Activated CD4-positive, alpha-beta T cell treated with anti-CD3 and anti-CD28 coated beads, Interleukin-2, amount 50 U/mL, for 48 hours (primary cell): ENCODE data around the gene TMEM170B.

ENCODE experiments used
- DNase-seq, 2 experiments: peaks; one replicate each; pipeline ENCODE4 v3.0.0-alpha.2; 2020

TMEM170B gene

GRCh38 chr6:11586536-11586935 lies 49.0 kb downstream of the TMEM170B start:
- no peak for DNase-seq

- no peak for DNase-seq
Measured at GRCh38 chr6:11589261-11589660, 51.7 kb downstream of the TMEM170B start.

- no peak for DNase-seq
Measured at GRCh38 chr6:11592294-11592906, 54.9 kb downstream of the TMEM170B start.

DNA sequence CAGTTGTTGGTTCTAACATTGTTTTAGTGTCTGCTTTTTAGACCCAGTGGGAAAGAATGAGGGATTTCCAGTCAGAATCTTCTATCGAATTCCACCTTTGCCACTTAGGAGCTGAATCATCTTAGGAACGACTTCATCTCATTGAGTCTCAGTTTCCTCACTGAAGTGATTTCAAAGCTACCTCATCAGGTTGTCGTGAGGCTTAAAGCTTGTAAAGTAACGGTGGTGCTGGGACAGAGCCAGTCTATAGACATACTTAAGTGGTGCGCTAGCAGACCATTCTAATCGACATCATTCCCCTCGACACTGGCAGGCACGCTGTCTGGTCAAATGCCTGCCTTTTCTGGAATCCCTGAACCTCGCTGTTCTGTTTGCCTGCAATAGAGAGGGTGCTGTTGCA lies 55.5 kb downstream of the TMEM170B start:
- no peak for DNase-seq

DNA sequence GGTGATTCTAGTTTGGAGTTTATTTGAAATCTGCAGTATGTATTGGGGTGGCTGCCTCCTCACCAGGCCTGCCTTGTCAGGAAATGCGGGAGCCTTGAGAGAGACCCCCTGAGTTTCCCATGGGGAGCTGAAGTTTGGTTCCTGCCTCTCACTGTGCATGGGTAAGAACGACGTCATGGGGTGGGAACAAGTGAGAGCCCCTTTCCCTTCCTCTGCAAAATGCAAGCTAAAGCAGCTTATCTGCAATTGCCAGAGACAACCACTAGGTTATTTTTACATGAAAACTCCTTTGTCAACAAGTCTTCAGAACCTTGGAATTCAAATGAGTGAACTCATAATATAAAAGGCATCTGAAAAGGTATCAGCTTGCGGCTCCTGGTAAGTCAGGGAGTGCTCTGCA lies 58.4 kb downstream of the TMEM170B start:
- DNase-seq: no peak

GRCh38 chr6:11596640-11597237 lies 59.2 kb downstream of the TMEM170B start:
- DNase-seq: no peak

- DNase-seq: no peak
Measured at GRCh38 chr6:11598687-11599086, 61.1 kb downstream of the TMEM170B start.

DNA sequence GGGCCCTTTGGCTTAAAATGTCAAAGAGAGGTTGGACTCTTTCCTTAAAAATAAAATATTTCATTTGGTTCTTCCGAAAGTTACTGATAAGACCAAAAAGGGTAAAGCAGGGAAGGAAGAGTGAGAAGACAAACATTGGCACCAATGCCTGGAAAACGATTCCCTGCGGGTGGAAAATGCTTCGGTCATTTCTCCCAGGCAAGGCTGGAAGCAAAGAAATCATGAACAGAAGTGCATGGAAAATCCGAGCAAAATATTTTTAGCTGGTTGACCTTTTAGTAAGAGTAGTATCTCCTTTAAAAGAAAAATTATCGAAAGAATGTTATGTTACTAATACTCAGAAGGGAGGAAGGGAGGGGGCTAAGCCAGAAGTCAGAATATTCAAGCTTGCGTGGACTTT lies 62.7 kb downstream of the TMEM170B start:
- no peak for DNase-seq

GRCh38 chr6:11601776-11602605 lies 64.4 kb downstream of the TMEM170B start:
- no peak for DNase-seq

DNA sequence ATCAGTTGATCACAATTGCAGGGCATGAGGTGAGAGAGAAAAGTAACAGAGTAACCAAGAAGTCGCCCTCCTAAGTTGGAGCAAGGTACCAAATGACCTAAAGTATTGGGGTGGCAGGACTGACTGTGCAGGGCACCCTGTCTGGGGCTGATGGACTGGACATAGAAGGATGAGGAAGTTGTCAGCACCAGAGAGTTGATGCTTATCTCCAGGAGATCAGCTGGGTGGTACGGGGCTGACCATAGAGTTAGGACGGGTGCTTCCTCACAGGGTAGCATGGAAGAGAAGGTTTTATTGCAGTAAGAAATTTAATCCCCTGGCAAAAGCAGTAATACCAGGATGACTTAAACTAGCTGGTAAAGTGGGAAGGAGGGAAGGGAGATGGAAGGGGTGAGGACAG lies 66.7 kb downstream of the TMEM170B start:
- no peak for DNase-seq

DNA sequence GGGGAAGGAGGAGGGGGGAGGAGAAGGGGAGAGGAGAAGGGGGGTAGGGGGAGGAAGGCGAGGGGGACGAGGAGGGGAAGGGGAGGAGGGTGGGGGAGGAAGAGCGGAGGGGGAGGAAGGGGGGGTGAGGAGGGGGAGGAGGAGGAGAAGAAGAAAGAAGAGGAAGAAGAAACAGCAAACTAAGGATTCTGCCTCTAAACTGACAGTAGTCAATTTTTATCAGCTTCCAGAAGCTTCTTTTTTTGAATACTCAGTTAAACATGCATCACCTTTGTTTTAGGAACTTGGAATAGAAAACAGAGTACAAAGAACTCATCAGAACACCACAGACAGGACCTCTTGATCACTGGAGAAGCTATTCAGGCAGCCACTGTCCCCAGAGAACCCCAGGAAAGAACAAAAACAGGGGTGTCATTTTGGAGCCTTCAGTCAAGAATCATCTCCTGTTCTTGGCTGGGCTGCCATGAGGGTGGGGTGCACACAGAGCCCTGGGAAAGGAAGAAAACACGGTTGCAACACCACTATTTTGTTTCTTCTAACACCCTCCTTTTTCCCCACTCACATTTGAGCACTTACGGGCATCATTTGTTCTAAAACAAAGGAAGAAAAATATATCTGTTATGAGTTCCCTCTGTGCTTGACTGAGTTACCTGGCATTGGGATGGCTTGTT lies 67.4 kb downstream of the TMEM170B start:
- DNase-seq: no peak

DNA sequence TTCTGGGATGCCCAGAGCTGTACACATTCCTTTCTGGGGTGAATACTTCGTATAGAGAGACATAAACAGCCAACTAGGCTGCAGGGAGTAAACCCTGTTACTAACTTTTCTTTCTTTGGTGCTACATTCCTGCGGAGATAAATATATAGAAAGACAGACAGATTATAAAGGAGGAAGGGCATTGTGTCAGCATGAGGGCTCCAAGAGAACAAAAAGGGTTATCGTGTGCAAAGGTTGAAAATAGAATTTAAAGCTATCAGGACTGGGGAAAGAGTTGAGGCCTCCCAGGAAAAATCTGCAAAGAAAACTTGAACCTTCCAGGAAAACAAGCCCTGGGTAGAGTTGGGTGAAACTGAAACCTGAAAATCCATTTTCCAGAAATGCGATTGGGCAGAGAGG lies 68.0 kb downstream of the TMEM170B start:
- no peak for DNase-seq

DNA sequence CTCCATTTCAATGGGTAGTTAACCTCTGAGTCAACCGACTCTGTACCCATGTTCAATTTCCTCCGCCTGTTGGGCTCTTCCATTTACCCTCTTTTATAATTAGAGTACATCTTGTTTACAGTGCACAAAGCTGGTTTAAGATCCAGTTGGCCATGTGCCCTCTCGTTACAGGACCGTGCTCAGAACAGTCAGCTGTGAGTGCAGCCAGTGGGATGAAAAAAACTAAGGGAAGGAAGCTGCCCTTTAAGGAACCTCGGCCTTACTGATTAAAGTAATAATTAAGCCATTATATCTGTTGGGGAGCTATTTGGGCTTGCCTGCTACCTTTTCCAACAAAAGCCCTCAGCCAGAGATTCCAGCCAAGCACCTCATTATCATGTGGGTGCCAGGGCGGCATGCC lies 68.8 kb downstream of the TMEM170B start:
- DNase-seq: no peak

DNA sequence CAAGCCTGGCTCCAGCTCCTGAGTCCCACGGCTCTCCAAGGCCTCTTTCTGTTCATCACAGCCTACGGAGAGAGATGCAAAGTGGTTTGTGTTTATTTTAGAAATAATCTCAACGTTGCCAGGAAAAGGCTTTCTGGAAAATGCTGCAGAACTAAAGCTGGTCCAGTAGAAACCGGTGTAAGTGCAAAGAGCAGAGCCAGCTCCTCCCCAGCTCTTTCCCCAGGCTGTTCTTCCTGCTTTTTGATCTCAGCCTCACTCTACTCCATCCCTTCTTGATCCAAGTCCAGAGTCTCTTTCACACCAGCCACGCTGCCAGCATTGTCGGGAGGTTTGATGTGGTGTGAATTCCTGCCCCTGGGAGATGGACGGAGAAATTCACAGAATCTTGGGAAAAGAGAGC lies 69.8 kb downstream of the TMEM170B start:
- no peak for DNase-seq

GRCh38 chr6:11608600-11609323 lies 71.2 kb downstream of the TMEM170B start:
- no peak for DNase-seq

DNA sequence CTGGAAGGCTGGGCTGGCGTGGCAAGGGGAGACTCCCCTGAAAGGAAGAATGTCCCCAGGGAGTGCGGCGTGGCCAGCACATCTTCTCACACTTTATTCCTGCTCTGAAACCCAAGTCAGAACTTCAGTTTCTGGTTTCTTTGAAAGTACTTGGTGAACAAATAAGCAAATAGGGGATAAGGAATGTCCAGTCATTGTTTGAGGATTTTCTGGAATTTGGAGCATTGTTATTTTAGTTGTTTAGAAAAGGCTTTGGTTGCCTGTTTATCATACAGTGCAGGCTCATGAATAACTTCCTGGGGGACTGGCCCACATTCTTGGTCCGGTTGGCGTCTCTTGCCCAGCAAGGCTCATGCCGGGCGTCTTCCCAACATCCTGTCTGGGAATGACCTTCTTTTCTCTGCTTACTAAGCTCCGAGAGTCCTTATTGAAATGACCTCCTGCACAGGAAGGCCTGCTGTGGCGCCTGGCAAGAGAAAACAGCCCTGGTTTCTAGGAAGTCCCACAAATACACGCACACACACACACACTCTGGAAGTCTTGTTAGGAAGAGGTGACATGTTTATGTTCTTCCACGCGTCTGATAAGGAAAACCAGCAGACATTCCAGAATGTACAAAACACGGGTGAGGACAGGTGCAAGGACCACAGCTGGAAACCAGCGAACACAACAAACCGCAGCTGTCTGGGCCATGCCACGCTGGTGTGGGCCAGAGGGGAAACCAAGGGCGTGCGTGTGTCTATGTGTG lies 71.9 kb downstream of the TMEM170B start:
- no peak for DNase-seq

GRCh38 chr6:11613336-11613735 lies 75.8 kb downstream of the TMEM170B start:
- DNase-seq: no peak

- DNase-seq: no peak
Measured at GRCh38 chr6:11613858-11614257, 76.3 kb downstream of the TMEM170B start.

DNA sequence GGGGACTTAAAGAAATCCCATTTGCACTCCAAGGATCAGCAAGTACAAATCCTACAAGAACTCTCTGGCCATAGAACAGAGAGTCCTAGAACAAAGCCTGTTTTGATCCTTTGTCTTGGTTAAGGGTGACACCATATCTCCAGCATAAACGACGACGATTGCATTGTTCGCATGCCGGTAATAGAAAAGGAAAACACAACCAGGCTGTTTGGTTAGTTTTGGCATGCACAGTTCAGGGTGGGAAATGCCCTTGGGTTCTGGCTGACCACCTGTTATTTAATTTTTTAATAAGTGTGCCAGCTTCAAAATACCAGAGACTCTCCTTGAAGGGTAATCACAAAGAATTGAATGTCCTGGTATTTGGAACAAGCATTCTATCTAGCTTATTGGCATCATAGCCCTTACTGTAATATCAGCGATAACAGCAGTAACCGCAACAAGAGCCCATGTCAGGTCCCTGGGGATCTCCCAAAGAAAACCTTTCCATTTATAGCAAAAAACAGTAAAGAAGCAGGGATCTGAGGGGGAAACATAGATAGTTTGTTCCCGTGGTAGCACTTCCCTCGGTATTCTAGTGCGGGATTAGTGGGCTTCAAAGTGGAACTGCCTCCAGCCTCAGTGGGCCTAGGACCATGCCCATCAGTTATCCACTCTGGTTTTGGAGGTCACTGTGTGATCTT lies 77.1 kb downstream of the TMEM170B start:
- DNase-seq: no peak

GRCh38 chr6:11615214-11615602 lies 77.7 kb downstream of the TMEM170B start:
- DNase-seq: no peak

- DNase-seq: no peak
Measured at GRCh38 chr6:11616200-11616611, 78.7 kb downstream of the TMEM170B start.

GRCh38 chr6:11618533-11618932 lies 81.0 kb downstream of the TMEM170B start:
- DNase-seq: no peak
